Measurements from ENCODE around the gene SCG5.

The SCG5 gene

GRCh38 chr15:32692286-32692685 is 50.8 kb downstream of the SCG5 start:
- FAIRE-seq = no peak

- no peak for FAIRE-seq
Observed at GRCh38 chr15:32694222-32694983, 52.9 kb downstream of the SCG5 start.

- FAIRE-seq = no peak
Observed at GRCh38 chr15:32698773-32699390, 57.4 kb downstream of the SCG5 start.

GRCh38 chr15:32700501-32701150 is 59.1 kb downstream of the SCG5 start:
- FAIRE-seq = no peak

- no peak for FAIRE-seq
Observed at GRCh38 chr15:32701863-32702262, 60.4 kb downstream of the SCG5 start.

- FAIRE-seq = no peak
Observed at GRCh38 chr15:32704395-32704981, 63.0 kb downstream of the SCG5 start.

GRCh38 chr15:32705446-32705845 is 63.9 kb downstream of the SCG5 start:
- no peak for FAIRE-seq

- peak; percentile 39 for FAIRE-seq
Observed at GRCh38 chr15:32706704-32707103, 65.2 kb downstream of the SCG5 start.

- FAIRE-seq = no peak
Observed at GRCh38 chr15:32707436-32707835, 65.9 kb downstream of the SCG5 start.

- no peak for FAIRE-seq
Observed at GRCh38 chr15:32709295-32710033, 68.0 kb downstream of the SCG5 start.

GRCh38 chr15:32715276-32715675 is 73.8 kb downstream of the SCG5 start:
- FAIRE-seq = no peak

GRCh38 chr15:32716216-32716914 is 74.9 kb downstream of the SCG5 start:
- no peak for FAIRE-seq

GRCh38 chr15:32716915-32717425 is 75.5 kb downstream of the SCG5 start:
- no peak for FAIRE-seq

GRCh38 chr15:32717426-32718226 is 76.1 kb downstream of the SCG5 start, which contains the start of gene GREM1:
Gene GREM1, plus strand, starts transcription at chr15:32718004. Its CDS starts 12,687 bp downstream, at chr15:32730691.
- no peak for FAIRE-seq

- no peak for FAIRE-seq
Observed at GRCh38 chr15:32718227-32718820, 76.8 kb downstream of the SCG5 start.

- no peak for FAIRE-seq
Observed at GRCh38 chr15:32718821-32719716, 77.6 kb downstream of the SCG5 start.

GRCh38 chr15:32721596-32721995 is 80.1 kb downstream of the SCG5 start:
- FAIRE-seq = no peak

- no peak for FAIRE-seq
Observed at GRCh38 chr15:32722136-32722535, 80.6 kb downstream of the SCG5 start.

GRCh38 chr15:32723171-32723948 is 81.8 kb downstream of the SCG5 start:
- FAIRE-seq = no peak

Measured in endometrium (tissue), 2 donors.